HepG2 (cell line): ENCODE data around the gene CADPS2. TPM values are rescaled to one million over a fixed set of nuclear protein-coding genes. Genes with fewer than 3 reads are reported as not detected.

ENCODE experiments used
- ATAC-seq: fragments of 200-7000 bp; cut with Tn5 transposase; 3 replicates; pipeline ENCODE4 v1.9.1; 2020; ENCODE audit warnings: mild to moderate bottlenecking, moderate library complexity
- BruUV-seq: library from RNA; stranded (reverse); fragments of 400-500 nt; replicated peaks from 2 replicates; lab custom pipeline; 2021; lab: Mats Ljungman, UMichigan
- CTCF ChIA-PET: fragments of 300-600 bp; formaldehyde crosslinking; extraction: SDS; loops from one replicate; lab custom pipeline; 2021; ENCODE audit warnings: low total read pairs, inconsistent platforms, low intra/inter-chr PET ratio; lab: Yijun Ruan, JAX
- POLR2A ChIA-PET: fragments of 350-600 bp; sonication (Branson Sonifier 250); formaldehyde crosslinking; loops from one replicate; lab custom pipeline; 2020; ENCODE audit warnings: antibody characterized with exemption, inconsistent platforms; lab: Yijun Ruan, JAX
- DNase-seq: peaks from one replicate; pipeline ENCODE4 v3.0.0-alpha.2; 2015; ENCODE audit warnings: low spot score
- FAIRE-seq: peaks from 3 replicates; lab custom pipeline; 2011; peaks lifted over from hg19 to GRCh38; lab: Jason Lieb, UNC
- H2AFZ ChIP-seq: one replicate; pipeline ENCODE4 v1.6.1; 2011; ENCODE audit warnings: low read length, inconsistent platforms
- H3K27ac ChIP-seq: fragments of 300-600 bp; 3 replicates; pipeline ENCODE4 v1.8.0; 2011; ENCODE audit warnings: mixed run types, mild to moderate bottlenecking, mixed read lengths, low read length, inconsistent platforms; ENCODE audit not compliant: insufficient read depth; ENCODE audit errors: extremely low read length
- H3K27me3 ChIP-seq, 2 experiments: fragments of 200-600 bp in 1 of 2; 2 replicates in 1 of 2; 3 replicates in 1 of 2; pipeline versions ENCODE4 v1.6.0 to v1.8.0; 2011; ENCODE audit warnings: low read length in 2 of 2, mild to moderate bottlenecking in 2 of 2, moderate library complexity in 2 of 2, inconsistent platforms in 1 of 2; ENCODE audit not compliant: insufficient read depth in 2 of 2, control insufficient read depth in 1 of 2
- H3K36me3 ChIP-seq, 2 experiments: fragments of 200-600 bp in 1 of 2; replicated peaks in 1 of 2; 2 replicates in 1 of 2; 3 replicates in 1 of 2; pipeline versions ENCODE4 v1.5.1 to v1.8.0; 2011; ENCODE audit warnings: low read length in 2 of 2, inconsistent platforms in 1 of 2; ENCODE audit not compliant: insufficient read depth in 2 of 2, control insufficient read depth in 1 of 2
- H3K4me1 ChIP-seq: 2 replicates; pipeline ENCODE4 v1.5.1; 2012; ENCODE audit warnings: low read length, inconsistent platforms; ENCODE audit not compliant: insufficient read depth
- H3K4me2 ChIP-seq: 2 replicates; pipeline ENCODE4 v1.6.0; 2011; ENCODE audit warnings: low read depth, low read length, inconsistent platforms
- H3K4me3 ChIP-seq, 3 experiments: fragments of 200-600 bp in 1 of 3; sonication (generic), shearing (Covaris generic) in 1 of 3; replicated peaks in 1 of 3; 2 replicates each; pipeline ENCODE4 v1.5.1; 2011 to 2016; ENCODE audit warnings: low read length in 3 of 3, inconsistent platforms in 2 of 3, low read depth in 2 of 3, mild to moderate bottlenecking in 2 of 3, control low read depth in 1 of 3, mixed read lengths in 1 of 3; ENCODE audit not compliant: insufficient read depth in 1 of 3
- H3K79me2 ChIP-seq: one replicate; pipeline ENCODE4 v1.6.1; 2011; ENCODE audit warnings: low read length, inconsistent platforms; ENCODE audit not compliant: insufficient read depth
- H3K9ac ChIP-seq: 2 replicates; pipeline ENCODE4 v1.6.0; 2011; ENCODE audit warnings: mild to moderate bottlenecking, low read depth, low read length, inconsistent platforms; ENCODE audit not compliant: insufficient read depth
- H3K9me3 ChIP-seq: 2 replicates; pipeline ENCODE4 v1.5.1; 2012; ENCODE audit warnings: mild to moderate bottlenecking, low read length
- H4K20me1 ChIP-seq: 2 replicates; pipeline ENCODE4 v1.6.0; 2011; ENCODE audit warnings: inconsistent platforms, mild to moderate bottlenecking, low read length, moderate library complexity; ENCODE audit not compliant: insufficient read depth
- AGO1 ChIP-seq: fragments of 200-400 bp; formaldehyde crosslinking; IDR thresholded peaks from 2 replicates; pipeline ENCODE4 v1.6.1; 2017; ENCODE audit warnings: mild to moderate bottlenecking, low read depth, low read length, moderate library complexity; ENCODE audit not compliant: poor library complexity, severe bottlenecking
- AKNA ChIP-seq: sonication (generic); formaldehyde crosslinking; IDR thresholded peaks from 2 replicates; pipeline ENCODE4 v1.4.0; 2020; ENCODE audit warnings: missing genetic modification reagents, borderline replicate concordance
- ARNT ChIP-seq: fragments of 450-650 bp; IDR thresholded peaks from 2 replicates; pipeline ENCODE4 v1.6.1; 2017
- NFIB ChIP-seq: sonication (generic); formaldehyde crosslinking; IDR thresholded peaks from 2 replicates; pipeline ENCODE4 v1.9.0; 2021; ENCODE audit warnings: missing genetic modification reagents, mild to moderate bottlenecking, borderline replicate concordance
- TBP ChIP-seq: sonication (generic); formaldehyde crosslinking; IDR thresholded peaks from 2 replicates; pipeline ENCODE4 v1.5.0; 2020; ENCODE audit warnings: missing genetic modification reagents
- ZBTB42 ChIP-seq: sonication (generic); formaldehyde crosslinking; IDR thresholded peaks from 2 replicates; pipeline ENCODE4 v1.5.0; 2020; ENCODE audit warnings: mild to moderate bottlenecking, missing genetic modification reagents
- ZBTB46 ChIP-seq: sonication (generic); formaldehyde crosslinking; IDR thresholded peaks from 2 replicates; pipeline ENCODE4 v1.4.0; 2020; ENCODE audit warnings: mild to moderate bottlenecking, missing genetic modification reagents, borderline replicate concordance
- ZNF224 ChIP-seq: sonication (generic); formaldehyde crosslinking; IDR thresholded peaks from 2 replicates; pipeline ENCODE4 v1.5.0; 2020; ENCODE audit warnings: mild to moderate bottlenecking, missing genetic modification reagents
- ZNF605 ChIP-seq: sonication (generic); formaldehyde crosslinking; IDR thresholded peaks from 2 replicates; pipeline ENCODE4 v1.8.0; 2022; ENCODE audit warnings: mild to moderate bottlenecking, missing genetic modification reagents
- ZZZ3 ChIP-seq: sonication (generic); formaldehyde crosslinking; IDR thresholded peaks from 2 replicates; pipeline ENCODE4 v1.4.0; 2020; ENCODE audit warnings: missing genetic modification reagents, mild to moderate bottlenecking, borderline replicate concordance
- WGBS: methylation state at CpG from one replicate; pipeline ENCODE4 v1.1.6; 2017; ENCODE audit warnings: low lambda C conversion rate; 5-methylcytosine and 5-hydroxymethylcytosine counted together
- in situ Hi-C: cut with HindIII; loops from 2 replicates; pipeline ENCODE4 v1.10.0; 2017; ENCODE audit warnings: low pct_unique_long_range_greater_than_20kb; ENCODE audit not compliant: extremely low pct_ligation_motif_present
- intact Hi-C: fragments of 100-400 bp; cut with micrococcal nuclease; formaldehyde crosslinking; loops from one replicate; pipeline ENCODE4 v1.10.0; 2022; ENCODE audit not compliant: unreplicated experiment
- polyA plus RNA-seq, 8 experiments: library from polyadenylated mRNA; depleted of rRNA in 3 of 8; stranded (reverse) in 7 of 8; unstranded in 1 of 8; fragments of >200 nt; fragmentation: Illumina TruSeq in 4 of 8; extraction: Trizol in 4 of 8; gene quantifications; 2 replicates each; pipeline versions ENCODE4 v1.2.1 to v1.2.3, GENCODE V29; 2011 to 2016; ENCODE audit warnings: low read depth in 4 of 8, missing spikeins in 1 of 8, mixed read lengths in 1 of 8; ENCODE audit not compliant: insufficient read depth in 1 of 8
- total RNA-seq, 5 experiments: library from RNA; depleted of rRNA; stranded (reverse); fragments of >200 nt; fragmentation: Illumina TruSeq; extraction: Trizol; gene quantifications; 2 replicates each; pipeline ENCODE4 v1.2.3, GENCODE V29; 2016; ENCODE audit warnings: low read depth in 1 of 5

CADPS2 gene
- total and polyA plus RNA-seq, 2 of the 13 experiments (the other 11 are each of a cell fraction or from before 2014, with no cell fraction given) = 17.6 to 43.8 TPM

- TF ChIP-seq NFIB (CRISPR knock-in tag) (no peak), AKNA (CRISPR knock-in tag) (no peak), ARNT (no peak), ZNF605 (CRISPR knock-in tag) (no peak), ZZZ3 (CRISPR knock-in tag) (no peak), AGO1 (no peak), ZBTB42 (CRISPR knock-in tag) (no peak), TBP (CRISPR knock-in tag) (no peak), ZBTB46 (CRISPR knock-in tag) (no peak), ZNF224 (CRISPR knock-in tag) (no peak)
- ChIA-PET CTCF (no interaction called here), POLR2A (no interaction called here)
- BruUV-seq = no TSS peak
- Histone ChIP-seq H3K4me2 (no peak overlapping the region), H2AFZ (no peak overlapping the region), H3K9ac (no peak overlapping the region), H3K9me3 (no peaks in the 10 kb centered on the region), H3K36me3 (no peaks in the 10 kb centered on the region), H3K4me3 (no peak overlapping the region), H4K20me1 (no peaks in the 10 kb centered on the region), H3K79me2 (no peaks in the 10 kb centered on the region), H3K4me1 (no peaks in the 10 kb centered on the region), H3K27me3 (no peaks in the 10 kb centered on the region), H3K27ac (no peak overlapping the region)
- intact Hi-C loops (loop anchor here (5.0 kb wide), 1 partner anchor 861 kb away; no protein-coding TSS in a partner anchor), in situ Hi-C loops (no loop called here)
- no peak for ATAC-seq
- no peak for DNase-seq
- FAIRE-seq = no peak
- 0% methylated on average over 2 of the region's 2 CpGs for WGBS
Measured at GRCh38 chr7:122291189-122291588, 595.1 kb downstream of the CADPS2 start.
